Stimulated activated CD8-positive, alpha-beta memory T cell treated with anti-CD3 and anti-CD28 coated beads, Interleukin-2, amount 100 ng/mL, for 1 hour (primary cell): ENCODE measurements around the gene FAM221A.
"Not testable (repeated sequence)": the region's sequence is repeated elsewhere in the genome, so short reads cannot be mapped to it uniquely, and the experiment has no call there.

ENCODE experiments used
- DNase-seq, 2 donors: peaks; one replicate each; pipeline ENCODE4 v3.0.0-alpha.2; 2020; ENCODE audit warnings: low read depth in 2 of 2

Gene FAM221A

GRCh38 chr7:23709081-23709750, 29.2 kb downstream of the FAM221A start:
- DNase-seq: no peak

GRCh38 chr7:23710000-23710399, 30.0 kb downstream of the FAM221A start, which contains the start of gene STK31:
STK31 (plus strand) TSS chr7:23710219; CDS start chr7:23710286, 67 bp downstream.
- no peak for DNase-seq

GRCh38 chr7:23712368-23713284, 32.6 kb downstream of the FAM221A start:
- no peak for DNase-seq

GRCh38 chr7:23713285-23714149, 33.5 kb downstream of the FAM221A start:
- DNase-seq: no peak

- no peak for DNase-seq
These were observed 34.1 kb downstream of the FAM221A start for GRCh38 chr7:23714150-23714464.

- DNase-seq: no peak
These were observed 34.6 kb downstream of the FAM221A start for GRCh38 chr7:23714579-23714978.

- no peak for DNase-seq
These were observed 35.1 kb downstream of the FAM221A start for GRCh38 chr7:23715099-23715498.

- no peak for DNase-seq
These were observed 37.8 kb downstream of the FAM221A start for GRCh38 chr7:23717788-23718187.

- no peak for DNase-seq
These were observed 41.5 kb downstream of the FAM221A start for GRCh38 chr7:23721456-23721855.

- not testable (repeated sequence) for DNase-seq
These were observed 42.7 kb downstream of the FAM221A start for GRCh38 chr7:23722587-23723216.

GRCh38 chr7:23724113-23724512, 44.1 kb downstream of the FAM221A start:
- not testable (repeated sequence) for DNase-seq

GRCh38 chr7:23742051-23742450, 62.1 kb downstream of the FAM221A start:
- DNase-seq: no peak

- no peak for DNase-seq
These were observed 63.2 kb downstream of the FAM221A start for GRCh38 chr7:23743226-23743625.

GRCh38 chr7:23746629-23747028, 66.6 kb downstream of the FAM221A start:
- DNase-seq: no peak

GRCh38 chr7:23751852-23752251, 71.9 kb downstream of the FAM221A start:
- no peak for DNase-seq
